GM23248 (cell line): ENCODE data around the gene AOPEP. TPM values are rescaled to one million over a fixed set of nuclear protein-coding genes. Genes with fewer than 3 reads are reported as not detected.
A peak's percentile ranks its signal among the peaks of the same experiment; 100 is the strongest.

Experiments used
- DNase-seq: peaks from one replicate; pipeline ENCODE4 v3.0.0-alpha.2; 2015
- H2AFZ ChIP-seq: fragments of 200-600 bp; sonication (generic); 2 replicates; pipeline ENCODE4 v1.6.1; 2016; ENCODE audit warnings: antibody characterized with exemption
- H3F3A ChIP-seq: fragments of 200-600 bp; sonication (generic); 2 replicates; pipeline ENCODE4 v1.6.1; 2016; ENCODE audit warnings: mild to moderate bottlenecking, antibody characterized with exemption, mixed run types; ENCODE audit not compliant: insufficient read depth
- H3K27ac ChIP-seq: fragments of 200-600 bp; sonication (generic); 2 replicates; pipeline ENCODE4 v1.5.1; 2016; ENCODE audit warnings: mild to moderate bottlenecking
- H3K27me3 ChIP-seq: fragments of 200-600 bp; sonication (generic); replicated peaks from 2 replicates; pipeline ENCODE4 v1.6.1; 2016; ENCODE audit warnings: mild to moderate bottlenecking; ENCODE audit not compliant: insufficient read depth
- H3K36me3 ChIP-seq: fragments of 200-600 bp; sonication (generic); 2 replicates; pipeline ENCODE4 v1.6.1; 2016; ENCODE audit warnings: low read depth, mild to moderate bottlenecking
- H3K4me1 ChIP-seq: fragments of 200-600 bp; sonication (generic); 2 replicates; pipeline ENCODE4 v1.6.1; 2016; ENCODE audit warnings: mild to moderate bottlenecking; ENCODE audit not compliant: insufficient read depth
- H3K4me2 ChIP-seq: fragments of 200-600 bp; sonication (generic); one replicate; pipeline ENCODE4 v1.6.1; 2016; ENCODE audit warnings: mild to moderate bottlenecking; ENCODE audit not compliant: unreplicated experiment
- H3K4me3 ChIP-seq: fragments of 200-600 bp; sonication (generic); 2 replicates; pipeline ENCODE4 v1.5.1; 2016; ENCODE audit warnings: mild to moderate bottlenecking
- H3K79me2 ChIP-seq: fragments of 200-600 bp; sonication (generic); 2 replicates; pipeline ENCODE4 v1.6.1; 2016; ENCODE audit warnings: mild to moderate bottlenecking; ENCODE audit not compliant: insufficient read depth
- H3K9ac ChIP-seq: fragments of 200-600 bp; sonication (generic); 2 replicates; pipeline ENCODE4 v1.6.1; 2016; ENCODE audit warnings: mild to moderate bottlenecking
- H3K9me2 ChIP-seq: fragments of 200-600 bp; sonication (generic); 2 replicates; pipeline ENCODE4 v1.6.1; 2016; ENCODE audit warnings: mixed run types, mild to moderate bottlenecking, moderate library complexity; ENCODE audit not compliant: insufficient read depth
- H3K9me3 ChIP-seq: fragments of 200-600 bp; sonication (generic); one replicate; pipeline ENCODE4 v1.6.1; 2017; ENCODE audit warnings: low read depth
- H4K20me1 ChIP-seq: fragments of 200-600 bp; sonication (generic); 2 replicates; pipeline ENCODE4 v1.6.0; 2016; ENCODE audit not compliant: insufficient read depth
- EZH2 ChIP-seq: fragments of 200-600 bp; sonication (generic); IDR thresholded peaks from 2 replicates; pipeline ENCODE4 v1.6.1; 2018; ENCODE audit warnings: antibody characterized with exemption, mild to moderate bottlenecking; ENCODE audit not compliant: insufficient read depth, poor library complexity, severe bottlenecking
- EZH2phosphoT487 ChIP-seq: fragments of 200-600 bp; sonication (generic); IDR thresholded peaks from 2 replicates; pipeline ENCODE4 v1.6.1; 2018; ENCODE audit warnings: antibody characterized with exemption, moderate library complexity, mild to moderate bottlenecking, low read depth; ENCODE audit not compliant: insufficient read depth
- WGBS, 2 experiments: methylation state at CpG; one replicate each; pipeline ENCODE4 v1.1.6; 2015 to 2017; ENCODE audit warnings: low lambda C conversion rate in 2 of 2, low coverage in 1 of 2; ENCODE audit errors: missing lambda C conversion rate in 2 of 2; 5-methylcytosine and 5-hydroxymethylcytosine counted together
- in situ Hi-C: fragments of 300-500 bp; cut with MboI; formaldehyde crosslinking; loops from 2 replicates; pipeline ENCODE4 v1.15.0; 2020
- polyA plus RNA-seq: library from polyadenylated mRNA; unstranded; fragments of >200 nt; fragmentation: Nextera tagmentation; extraction: Ambion mirVana; gene quantifications from 2 replicates; pipeline ENCODE4 v1.2.1, GENCODE V29; 2016
- total RNA-seq: library from RNA; depleted of rRNA; stranded (reverse); fragments of >200 nt; shearing (Covaris generic); gene quantifications from 2 replicates; pipeline ENCODE4 v1.2.3, GENCODE V29; 2014

AOPEP gene
- total and polyA plus RNA-seq, 2 experiments from 2014 or later, result 90.0 to 120 TPM

DNA sequence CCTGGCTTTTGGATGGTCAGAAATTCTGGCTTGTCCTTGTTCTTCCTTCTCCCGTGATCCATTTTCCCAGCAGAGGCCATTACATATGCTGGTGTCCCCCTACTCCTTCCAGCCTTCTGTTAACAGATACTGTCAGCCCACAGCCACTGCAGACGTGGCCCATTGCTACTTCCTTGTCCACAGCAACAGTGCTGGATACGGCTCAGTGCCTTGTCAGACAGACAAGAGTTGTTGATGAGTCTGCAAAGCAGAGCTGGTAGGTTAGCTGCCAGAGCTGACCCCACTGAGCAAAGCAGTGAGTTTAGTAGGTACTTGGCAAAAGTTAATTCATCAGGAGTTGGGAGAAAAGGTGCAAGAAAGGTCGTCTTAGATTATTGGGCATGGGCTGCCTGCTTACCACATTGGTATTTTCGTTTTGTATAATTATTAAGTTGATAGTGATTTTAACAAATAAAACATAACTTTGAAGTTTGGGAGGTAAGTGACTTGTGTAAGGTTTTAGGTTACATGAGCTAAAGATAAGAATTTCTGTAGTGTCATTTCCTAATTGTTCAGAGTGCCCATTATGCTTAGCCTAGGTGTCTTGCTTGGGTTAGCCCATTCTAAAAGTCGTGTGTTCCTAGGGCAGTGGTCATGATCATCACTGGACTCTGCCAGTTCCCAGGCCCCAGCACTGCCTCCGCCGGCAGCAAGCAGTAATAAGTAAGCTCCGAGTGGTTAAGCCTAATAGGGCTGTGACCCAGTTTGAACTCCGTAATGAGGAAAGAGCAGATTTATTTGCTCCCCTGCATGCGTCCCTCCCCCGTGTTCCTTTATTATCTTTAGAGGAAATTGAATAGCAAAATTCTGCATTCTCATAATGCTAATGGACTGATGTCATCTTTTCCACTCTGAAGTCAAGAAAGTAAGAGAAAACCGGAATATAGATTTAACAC lies 299.0 kb downstream of the AOPEP start:
- 24% methylated on average over 13 of the region's 13 CpGs for WGBS, 2 experiments
- DNase-seq, result peak; percentile 94
- Histone ChIP-seq H3K27me3 (no peaks in the 10 kb centered on the region), H3K4me3 (peak overlapping the region; percentile 29; the same call in 1 of the 2 replicates), H3K36me3 (peaks cover 44% of the 10 kb centered on the region), H3K9ac (peak overlapping the region; percentile 75), H3K9me3 (no peaks in the 10 kb centered on the region), H3K9me2 (no peaks in the 10 kb centered on the region), H2AFZ (no peak overlapping the region), H3K4me2 (peak overlapping the region; percentile 70), H3K27ac (peak overlapping the region; percentile 98), H4K20me1 (no peaks in the 10 kb centered on the region), H3K4me1 (peaks cover 75% of the 10 kb centered on the region), H3K79me2 (peaks cover 97% of the 10 kb centered on the region), H3F3A (peaks cover 94% of the 10 kb centered on the region)
- no peak for TF ChIP-seq EZH2
- in situ Hi-C loops, result no loop called here

DNA sequence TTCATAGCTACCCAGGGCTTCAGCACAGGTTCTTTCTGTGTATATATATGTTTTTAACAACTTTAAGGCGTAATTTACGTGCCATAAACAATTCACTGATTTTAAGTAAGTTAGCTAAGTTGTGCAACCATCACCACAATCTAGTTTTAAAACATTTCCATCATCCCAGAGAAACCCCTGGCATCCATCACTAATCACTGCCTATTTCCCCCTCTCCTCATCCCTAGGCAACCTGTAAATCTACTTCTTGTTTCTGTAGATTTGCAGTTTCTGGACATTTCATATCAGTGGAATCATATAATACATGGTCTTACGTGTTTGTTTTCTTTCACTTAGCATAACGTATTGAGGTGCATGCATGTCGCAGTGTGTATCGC lies 299.6 kb downstream of the AOPEP start:
- Histone ChIP-seq H3K9me2 (no peaks in the 10 kb centered on the region), H3K9ac (peak overlapping the region; percentile 75), H3K4me2 (peak overlapping the region; percentile 70), H3K36me3 (peaks cover 49% of the 10 kb centered on the region), H3F3A (peaks cover 94% of the 10 kb centered on the region), H3K9me3 (no peaks in the 10 kb centered on the region), H4K20me1 (no peaks in the 10 kb centered on the region), H3K79me2 (peaks cover 97% of the 10 kb centered on the region), H3K27me3 (no peaks in the 10 kb centered on the region), H2AFZ (no peak overlapping the region), H3K27ac (peak overlapping the region; percentile 98), H3K4me1 (peaks cover 75% of the 10 kb centered on the region), H3K4me3 (no peak overlapping the region)
- 97 to 99% methylated on average over 6 of the region's 6 CpGs for WGBS, 2 experiments
- TF ChIP-seq EZH2phosphoT487 (no peak), EZH2 (no peak)
- DNase-seq, result no peak
- in situ Hi-C loops, result no loop called here

DNA sequence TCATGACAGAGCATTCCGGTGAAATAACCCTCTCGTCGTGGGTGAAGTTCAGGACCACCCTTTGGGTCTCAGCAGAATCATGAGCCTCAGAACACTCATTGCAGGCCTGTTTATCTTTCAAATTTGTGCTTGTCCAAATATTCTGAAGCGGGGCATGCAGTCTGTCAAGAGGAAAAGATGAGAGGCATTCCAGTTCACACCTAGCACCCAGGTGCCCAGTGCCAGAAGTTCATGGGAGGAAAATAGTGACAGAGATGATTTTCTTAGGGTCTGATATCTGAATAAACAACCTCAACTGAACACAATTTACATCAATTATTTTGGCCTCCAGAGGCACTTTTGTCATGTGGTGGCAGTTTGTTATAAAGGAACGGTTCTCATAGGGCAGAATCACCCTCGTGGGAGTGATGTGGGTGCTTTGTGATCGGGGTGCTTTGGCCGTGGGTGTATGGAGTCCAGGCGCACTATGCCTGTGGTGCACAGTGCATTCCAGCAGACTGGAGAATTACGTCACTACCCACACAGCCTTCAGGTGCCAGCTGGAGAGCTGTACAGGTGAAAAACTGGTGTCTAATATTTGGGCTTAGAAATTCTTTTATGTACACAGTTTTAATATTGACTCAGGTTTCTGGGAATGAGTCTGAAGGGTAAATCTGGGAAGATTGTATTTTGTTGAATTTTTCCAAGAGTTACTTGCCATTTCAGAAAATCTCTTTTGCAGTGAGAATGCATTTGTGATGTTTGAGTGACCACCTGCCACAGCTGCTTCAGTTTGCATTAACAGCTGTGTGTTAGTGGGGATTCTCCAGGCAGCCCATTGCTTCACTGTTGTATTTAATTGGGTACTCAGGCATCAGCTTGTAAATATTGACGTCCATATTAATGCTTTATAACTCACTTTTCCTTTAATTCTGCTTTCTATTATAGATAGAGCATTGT lies 301.7 kb downstream of the AOPEP start:
- Histone ChIP-seq H3K27ac (peak overlapping the region; percentile 98), H3K4me1 (peaks cover 60% of the 10 kb centered on the region), H3K4me3 (no peak overlapping the region), H3K9me3 (no peaks in the 10 kb centered on the region), H3K9me2 (no peaks in the 10 kb centered on the region), H2AFZ (no peak overlapping the region), H3K9ac (no peak overlapping the region), H3K27me3 (no peaks in the 10 kb centered on the region), H3K4me2 (no peak overlapping the region), H4K20me1 (0 out of 2 replicates have a peak, but pooled peaks cover 7% of the 10 kb centered on the region), H3F3A (peaks cover 92% of the 10 kb centered on the region), H3K36me3 (peaks cover 42% of the 10 kb centered on the region), H3K79me2 (peaks cover 97% of the 10 kb centered on the region)
- TF ChIP-seq EZH2 (no peak), EZH2phosphoT487 (no peak)
- DNase-seq, result no peak
- in situ Hi-C loops, result no loop called here
- 89 to 91% methylated on average over 11 of the region's 11 CpGs for WGBS, 2 experiments

DNA sequence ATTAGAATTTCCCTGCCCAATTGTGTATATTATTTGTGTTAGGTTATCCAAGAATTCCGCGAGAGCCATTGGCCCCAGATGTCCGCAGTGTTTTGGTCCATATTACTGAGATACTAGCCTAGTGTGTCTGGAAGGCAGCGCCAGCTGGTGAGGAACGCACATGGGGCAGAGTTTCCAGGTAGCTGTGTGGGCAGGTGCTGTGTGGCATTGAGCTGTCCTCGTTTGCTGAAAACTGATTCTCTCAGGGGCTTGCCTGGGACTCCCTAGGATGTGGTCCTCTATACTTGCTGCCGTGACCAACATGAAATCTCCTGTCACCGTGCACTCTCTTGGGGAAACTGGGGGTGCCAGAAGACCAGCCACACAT lies 302.3 kb downstream of the AOPEP start:
- Histone ChIP-seq H3K4me3 (no peak overlapping the region), H3K4me2 (no peak overlapping the region), H3K79me2 (peaks cover 100% of the 10 kb centered on the region), H3K27me3 (no peaks in the 10 kb centered on the region), H3K4me1 (peaks cover 59% of the 10 kb centered on the region), H3K9ac (no peak overlapping the region), H3K27ac (peak overlapping the region; percentile 98), H3K36me3 (peaks cover 46% of the 10 kb centered on the region), H3F3A (peaks cover 92% of the 10 kb centered on the region), H3K9me2 (no peaks in the 10 kb centered on the region), H4K20me1 (0 out of 2 replicates have a peak, but pooled peaks cover 11% of the 10 kb centered on the region), H2AFZ (no peak overlapping the region), H3K9me3 (no peaks in the 10 kb centered on the region)
- in situ Hi-C loops, result no loop called here
- no peak for TF ChIP-seq EZH2
- TF ChIP-seq EZH2phosphoT487, result no peak
- DNase-seq, result no peak
- 86 to 91% methylated on average over 8 of the region's 8 CpGs for WGBS, 2 experiments
